DMS114 treated with DMSO at 0.1 percent for 48 hours (cell line): Measurements from ENCODE around the gene HEXB.
"Not testable (repeated sequence)": the region's sequence is repeated elsewhere in the genome, so short reads cannot be mapped to it uniquely, and the experiment has no call there.

Source experiments
- DNase-seq: peaks from one replicate; lab custom pipeline; 2025; ENCODE audit not compliant: unreplicated experiment; lab: John Stamatoyannopoulos, UW

The HEXB gene

GRCh38 chr5:74725331-74725730, 40.3 kb downstream of the HEXB start:
- DNase-seq, result no peak

- no peak for DNase-seq
Observed at GRCh38 chr5:74736759-74737158, 51.7 kb downstream of the HEXB start.

GRCh38 chr5:74738406-74738805, 53.4 kb downstream of the HEXB start:
- no peak for DNase-seq

GRCh38 chr5:74748742-74749141, 63.7 kb downstream of the HEXB start:
- not testable (repeated sequence) for DNase-seq

- DNase-seq, result no peak
Observed at GRCh38 chr5:74761241-74761640, 76.2 kb downstream of the HEXB start.

- DNase-seq, result no peak
Observed at GRCh38 chr5:74762599-74762998, 77.6 kb downstream of the HEXB start.

- DNase-seq, result no peak
Observed at GRCh38 chr5:74763504-74763903, 78.5 kb downstream of the HEXB start.

GRCh38 chr5:74765201-74765600, 80.2 kb downstream of the HEXB start:
- DNase-seq, result no peak

- DNase-seq, result no peak
Observed at GRCh38 chr5:74765929-74766328, 80.9 kb downstream of the HEXB start.

- peak; percentile 31 for DNase-seq
Observed at GRCh38 chr5:74766418-74766848, 81.4 kb downstream of the HEXB start.

- peak; percentile 89 for DNase-seq
Observed at GRCh38 chr5:74766849-74767578, 82.0 kb downstream of the HEXB start, which contains the start of the genes GFM2 and NSA2. GFM2 (minus strand) TSS chr5:74767117; CDS start chr5:74763742, 3,375 bp downstream. NSA2 (plus strand) TSS chr5:74767249; CDS start chr5:74767361, 112 bp downstream.

GRCh38 chr5:74767579-74767913, 82.5 kb downstream of the HEXB start:
- peak; percentile 65 for DNase-seq
